Sigmoid colon (tissue), 4 donors: ENCODE measurements around the gene TMEM135.

ENCODE experiments used
- EP300 ChIP-seq, 4 donors: sonication (generic); formaldehyde crosslinking; IDR thresholded peaks; one replicate each; pipeline ENCODE4 v1.6.1; 2017; ENCODE audit warnings: antibody characterized with exemption in 4 of 4
- POLR2A ChIP-seq, 2 donors: fragments of 450-650 bp; IDR thresholded peaks; one replicate each; pipeline ENCODE4 v1.6.1; 2016; ENCODE audit warnings: antibody characterized with exemption in 2 of 2, mild to moderate bottlenecking in 2 of 2, moderate library complexity in 2 of 2
- TF ChIP-seq, protein P1 (sequence below), 4 experiments: fragments of 450-650 bp in 3 of 4; fragments of 200-600 bp in 1 of 4; IDR thresholded peaks; one replicate each; pipeline ENCODE4 v1.5.1; 2016 to 2019; ENCODE audit warnings: antibody characterized with exemption in 4 of 4, mild to moderate bottlenecking in 3 of 4, moderate library complexity in 2 of 4

DNA sequence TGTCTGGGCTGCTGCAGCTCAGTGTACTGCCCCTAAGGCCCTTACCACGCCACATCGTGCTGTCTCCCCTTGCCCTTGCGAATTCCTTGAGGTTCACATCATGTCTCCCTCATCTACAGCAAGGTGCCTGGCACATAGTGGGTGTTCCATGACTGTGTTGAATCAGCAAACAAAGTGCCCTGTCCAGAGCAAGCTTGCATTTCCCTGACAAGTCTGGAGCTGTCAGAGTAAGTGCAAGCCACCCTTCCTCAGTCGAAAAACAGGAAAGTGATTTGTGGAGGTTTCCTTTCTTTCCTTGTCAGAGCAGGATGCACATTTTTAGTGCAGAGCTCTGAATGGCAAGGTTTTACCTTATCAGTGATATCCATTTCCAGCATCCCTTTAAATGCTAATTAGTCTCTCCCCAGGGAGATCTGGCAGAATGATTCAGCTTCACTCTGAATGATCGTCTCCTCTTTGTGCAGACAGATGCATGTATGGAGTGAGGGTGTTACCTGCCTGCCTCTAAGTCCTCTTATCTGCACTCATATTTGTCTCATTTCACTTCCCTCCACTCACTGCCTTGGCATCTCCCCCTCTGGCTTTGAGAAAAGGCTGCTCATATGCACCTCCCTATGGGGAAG is 331.2 kb downstream of the TMEM135 start:
- TF ChIP-seq, protein P1, sequence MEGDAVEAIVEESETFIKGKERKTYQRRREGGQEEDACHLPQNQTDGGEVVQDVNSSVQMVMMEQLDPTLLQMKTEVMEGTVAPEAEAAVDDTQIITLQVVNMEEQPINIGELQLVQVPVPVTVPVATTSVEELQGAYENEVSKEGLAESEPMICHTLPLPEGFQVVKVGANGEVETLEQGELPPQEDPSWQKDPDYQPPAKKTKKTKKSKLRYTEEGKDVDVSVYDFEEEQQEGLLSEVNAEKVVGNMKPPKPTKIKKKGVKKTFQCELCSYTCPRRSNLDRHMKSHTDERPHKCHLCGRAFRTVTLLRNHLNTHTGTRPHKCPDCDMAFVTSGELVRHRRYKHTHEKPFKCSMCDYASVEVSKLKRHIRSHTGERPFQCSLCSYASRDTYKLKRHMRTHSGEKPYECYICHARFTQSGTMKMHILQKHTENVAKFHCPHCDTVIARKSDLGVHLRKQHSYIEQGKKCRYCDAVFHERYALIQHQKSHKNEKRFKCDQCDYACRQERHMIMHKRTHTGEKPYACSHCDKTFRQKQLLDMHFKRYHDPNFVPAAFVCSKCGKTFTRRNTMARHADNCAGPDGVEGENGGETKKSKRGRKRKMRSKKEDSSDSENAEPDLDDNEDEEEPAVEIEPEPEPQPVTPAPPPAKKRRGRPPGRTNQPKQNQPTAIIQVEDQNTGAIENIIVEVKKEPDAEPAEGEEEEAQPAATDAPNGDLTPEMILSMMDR (IDR thresholded peaks at IDR 0.05): no peak
- no peak for TF ChIP-seq POLR2A (IDR thresholded peaks at IDR 0.05)
- no peak for TF ChIP-seq EP300 (IDR thresholded peaks at IDR 0.05)
